GM12878 (cell line): ENCODE results near the gene POU2AF1. TPM values are rescaled to one million over a fixed set of nuclear protein-coding genes. Genes with fewer than 3 reads are reported as not detected.

Experiments used
- ATAC-seq: fragments of 200-7000 bp; cut with Tn5 transposase; 3 replicates; pipeline ENCODE4 v1.9.1; 2020; ENCODE audit warnings: mild to moderate bottlenecking, moderate library complexity
- BruUV-seq: library from RNA; stranded (reverse); fragments of 400-500 nt; replicated peaks from 2 replicates; lab custom pipeline; 2021; lab: Mats Ljungman, UMichigan
- CTCF ChIA-PET: fragments of 300-600 bp; sonication (Branson Sonifier 250); formaldehyde crosslinking; extraction: SDS; loops from one replicate; lab custom pipeline; 2021; ENCODE audit warnings: inconsistent platforms; lab: Yijun Ruan, JAX
- POLR2A ChIA-PET: fragments of 350-600 bp; formaldehyde crosslinking; extraction: SDS; loops from one replicate; lab custom pipeline; 2021; ENCODE audit warnings: inconsistent platforms; lab: Charles Lee
- RAD21 ChIA-PET: fragments of 300-600 bp; sonication (Branson Sonifier 250); formaldehyde crosslinking; loops from one replicate; lab custom pipeline; 2023; ENCODE audit warnings: antibody characterized with exemption; ENCODE audit not compliant: unreplicated experiment; lab: Charles Lee
- SMC1A ChIA-PET: fragments of 300-600 bp; sonication (Branson Sonifier 250); formaldehyde crosslinking; loops from one replicate; lab custom pipeline; 2023; ENCODE audit not compliant: unreplicated experiment, uncharacterized antibody; lab: Charles Lee
- DNase-seq: peaks from one replicate; pipeline ENCODE4 v3.0.0-alpha.2; 2011; ENCODE audit warnings: low read depth, low spot score
- FAIRE-seq: peaks from 3 replicates; lab custom pipeline; 2011; peaks lifted over from hg19 to GRCh38; lab: Jason Lieb, UNC
- H2AFZ ChIP-seq: 2 replicates; pipeline ENCODE4 v1.6.0; 2011; ENCODE audit warnings: low read depth, low read length, control low read depth; ENCODE audit not compliant: control insufficient read depth
- H3K27ac ChIP-seq: 2 replicates; pipeline ENCODE4 v1.5.1; 2011; ENCODE audit warnings: control low read depth; ENCODE audit not compliant: control insufficient read depth, insufficient read depth
- H3K27me3 ChIP-seq, 2 experiments: replicated peaks in 1 of 2; 2 replicates each; pipeline versions ENCODE4 v1.6.0 to v1.6.1; 2011; ENCODE audit warnings: low read length in 1 of 2; ENCODE audit not compliant: control insufficient read depth in 2 of 2, insufficient read depth in 2 of 2
- H3K36me3 ChIP-seq, 2 experiments: 2 replicates each; pipeline ENCODE4 v1.5.1; 2011; ENCODE audit warnings: low read length in 1 of 2; ENCODE audit not compliant: control insufficient read depth in 2 of 2, insufficient read depth in 2 of 2
- H3K4me1 ChIP-seq: 2 replicates; pipeline ENCODE4 v1.6.1; 2011; ENCODE audit warnings: mild to moderate bottlenecking, low read length, moderate library complexity, mixed read lengths; ENCODE audit not compliant: control insufficient read depth, insufficient read depth
- H3K4me2 ChIP-seq: 2 replicates; pipeline ENCODE4 v1.6.0; 2011; ENCODE audit warnings: control low read depth; ENCODE audit not compliant: control insufficient read depth, insufficient read depth
- H3K4me3 ChIP-seq: fragments of 200-600 bp; sonication (generic); 2 replicates; pipeline ENCODE4 v1.5.1; 2016
- H3K79me2 ChIP-seq: 2 replicates; pipeline ENCODE4 v1.6.0; 2011; ENCODE audit warnings: low read length; ENCODE audit not compliant: control insufficient read depth, insufficient read depth
- H3K9ac ChIP-seq: 2 replicates; pipeline ENCODE4 v1.8.0; 2011; ENCODE audit warnings: low read length, control low read depth, mixed read lengths; ENCODE audit not compliant: control insufficient read depth, insufficient read depth
- H3K9me3 ChIP-seq: replicated peaks from 3 replicates; pipeline ENCODE4 v1.5.1; 2011; ENCODE audit warnings: mild to moderate bottlenecking, low read length; ENCODE audit not compliant: control insufficient read depth, insufficient read depth
- H4K20me1 ChIP-seq: 2 replicates; pipeline ENCODE4 v1.6.0; 2011; ENCODE audit not compliant: control insufficient read depth, insufficient read depth
- KDM1A ChIP-seq: fragments of 200-600 bp; sonication (generic); IDR thresholded peaks from 2 replicates; pipeline ENCODE4 v1.6.1; 2016; ENCODE audit warnings: borderline replicate concordance
- NFYA ChIP-seq: IDR thresholded peaks from 2 replicates; pipeline ENCODE4 v1.6.1; 2011; ENCODE audit warnings: low read depth, mild to moderate bottlenecking, low read length, improper control_type of control experiment, borderline replicate concordance
- TBL1XR1 ChIP-seq: IDR thresholded peaks from 2 replicates; pipeline ENCODE4 v1.6.1; 2012; ENCODE audit warnings: low read depth, low read length, improper control_type of control experiment
- ZNF207 ChIP-seq: fragments of 450-650 bp; IDR thresholded peaks from 2 replicates; pipeline ENCODE4 v1.6.1; 2014; ENCODE audit warnings: antibody characterized with exemption, mild to moderate bottlenecking, borderline replicate concordance
- ZNF24 ChIP-seq: fragments of 450-650 bp; IDR thresholded peaks from 2 replicates; pipeline ENCODE4 v1.6.1; 2017; ENCODE audit warnings: antibody characterized with exemption, mild to moderate bottlenecking
- WGBS: methylation state at CpG from one replicate; pipeline ENCODE4 v1.1.6; 2016; ENCODE audit warnings: low lambda C conversion rate; ENCODE audit not compliant: insufficient replicate concordance, insufficient coverage; ENCODE audit errors: missing lambda C conversion rate; 5-methylcytosine and 5-hydroxymethylcytosine counted together
- in situ Hi-C: fragments of 300-500 bp; cut with MboI; formaldehyde crosslinking; loops from 9 replicates; pipeline ENCODE4 v1.14.3; 2018; ENCODE audit warnings: mixed read lengths
- intact Hi-C: fragments of 100-400 bp; cut with micrococcal nuclease; formaldehyde crosslinking; loops from one replicate; pipeline ENCODE4 v1.14.2; 2022; ENCODE audit not compliant: unreplicated experiment
- polyA plus RNA-seq, 11 experiments: library from polyadenylated mRNA; depleted of rRNA in 4 of 11; unstranded in 6 of 11; stranded (reverse) in 5 of 11; fragments of >200 nt; fragmentation: Nextera tagmentation in 4 of 11; fragmentation: Illumina TruSeq in 1 of 11; extraction: Ambion mirVana in 4 of 11; extraction: Trizol in 1 of 11; gene quantifications; 1 replicate in 1 of 11; 2 replicates in 10 of 11; pipeline versions ENCODE4 v1.2.1 to v1.2.3, GENCODE V29; 2011 to 2016; ENCODE audit warnings: inconsistent platforms in 2 of 11, missing spikeins in 2 of 11, low read depth in 1 of 11
- total RNA-seq, 4 experiments: library from RNA; depleted of rRNA in 3 of 4; stranded (reverse); fragments of >200 nt in 3 of 4; fragmentation: Illumina TruSeq in 1 of 4; extraction: Trizol in 1 of 4; gene quantifications; 2 replicates each; pipeline versions ENCODE4 v1.2.1 to v1.2.3, GENCODE V29; 2013 to 2021
- TF ChIP-seq, protein P1 (sequence below): fragments of 450-650 bp; IDR thresholded peaks from 2 replicates; pipeline ENCODE4 v1.6.1; 2017; ENCODE audit warnings: mild to moderate bottlenecking, moderate library complexity
- TF ChIP-seq, protein P2 (sequence below): fragments of 450-650 bp; IDR thresholded peaks from 2 replicates; pipeline ENCODE4 v1.6.1; 2017; ENCODE audit warnings: borderline replicate concordance
- TF ChIP-seq, protein P3 (sequence below): fragments of 450-650 bp; IDR thresholded peaks from 2 replicates; pipeline ENCODE4 v1.6.1; 2016; ENCODE audit warnings: mild to moderate bottlenecking, moderate library complexity, borderline replicate concordance
- TF ChIP-seq, protein P4 (sequence below): IDR thresholded peaks from 2 replicates; pipeline ENCODE4 v1.6.1; 2012; ENCODE audit warnings: low read length, inconsistent platforms

POU2AF1 gene
- total and polyA plus RNA-seq, 10 of the 15 experiments (the other 5 are each of a cell fraction or from before 2014, with no cell fraction given), result 13.1 to 169 (median 75.5) TPM

DNA sequence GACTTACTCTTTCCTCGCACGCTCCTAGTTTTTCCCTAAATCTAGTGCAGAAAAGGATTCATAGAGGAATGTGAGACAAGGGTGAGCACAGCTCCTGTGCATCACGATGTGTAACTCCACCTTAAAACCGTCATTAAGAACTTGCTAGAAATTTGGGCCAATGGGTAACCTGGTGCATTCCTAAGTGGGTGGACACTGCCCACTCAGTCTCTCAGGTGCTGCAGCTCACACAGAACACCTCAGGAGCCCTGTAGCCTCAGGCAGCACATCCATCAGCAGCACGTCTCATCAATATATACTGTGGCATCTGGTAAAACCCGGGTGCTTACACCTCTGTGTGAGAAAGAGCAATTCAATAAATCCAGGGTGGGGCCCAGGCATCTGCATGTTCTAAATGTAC lies 68.4 kb downstream of the POU2AF1 start (continued):
- TF ChIP-seq, protein P1, sequence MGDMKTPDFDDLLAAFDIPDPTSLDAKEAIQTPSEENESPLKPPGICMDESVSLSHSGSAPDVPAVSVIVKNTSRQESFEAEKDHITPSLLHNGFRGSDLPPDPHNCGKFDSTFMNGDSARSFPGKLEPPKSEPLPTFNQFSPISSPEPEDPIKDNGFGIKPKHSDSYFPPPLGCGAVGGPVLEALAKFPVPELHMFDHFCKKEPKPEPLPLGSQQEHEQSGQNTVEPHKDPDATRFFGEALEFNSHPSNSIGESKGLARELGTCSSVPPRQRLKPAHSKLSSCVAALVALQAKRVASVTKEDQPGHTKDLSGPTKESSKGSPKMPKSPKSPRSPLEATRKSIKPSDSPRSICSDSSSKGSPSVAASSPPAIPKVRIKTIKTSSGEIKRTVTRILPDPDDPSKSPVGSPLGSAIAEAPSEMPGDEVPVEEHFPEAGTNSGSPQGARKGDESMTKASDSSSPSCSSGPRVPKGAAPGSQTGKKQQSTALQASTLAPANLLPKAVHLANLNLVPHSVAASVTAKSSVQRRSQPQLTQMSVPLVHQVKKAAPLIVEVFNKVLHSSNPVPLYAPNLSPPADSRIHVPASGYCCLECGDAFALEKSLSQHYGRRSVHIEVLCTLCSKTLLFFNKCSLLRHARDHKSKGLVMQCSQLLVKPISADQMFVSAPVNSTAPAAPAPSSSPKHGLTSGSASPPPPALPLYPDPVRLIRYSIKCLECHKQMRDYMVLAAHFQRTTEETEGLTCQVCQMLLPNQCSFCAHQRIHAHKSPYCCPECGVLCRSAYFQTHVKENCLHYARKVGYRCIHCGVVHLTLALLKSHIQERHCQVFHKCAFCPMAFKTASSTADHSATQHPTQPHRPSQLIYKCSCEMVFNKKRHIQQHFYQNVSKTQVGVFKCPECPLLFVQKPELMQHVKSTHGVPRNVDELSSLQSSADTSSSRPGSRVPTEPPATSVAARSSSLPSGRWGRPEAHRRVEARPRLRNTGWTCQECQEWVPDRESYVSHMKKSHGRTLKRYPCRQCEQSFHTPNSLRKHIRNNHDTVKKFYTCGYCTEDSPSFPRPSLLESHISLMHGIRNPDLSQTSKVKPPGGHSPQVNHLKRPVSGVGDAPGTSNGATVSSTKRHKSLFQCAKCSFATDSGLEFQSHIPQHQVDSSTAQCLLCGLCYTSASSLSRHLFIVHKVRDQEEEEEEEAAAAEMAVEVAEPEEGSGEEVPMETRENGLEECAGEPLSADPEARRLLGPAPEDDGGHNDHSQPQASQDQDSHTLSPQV, result no peak
- TF ChIP-seq ZNF24 (no peak), NFYA (no peak), TBL1XR1 (no peak), ZNF207 (no peak)
- TF ChIP-seq, protein P2, sequence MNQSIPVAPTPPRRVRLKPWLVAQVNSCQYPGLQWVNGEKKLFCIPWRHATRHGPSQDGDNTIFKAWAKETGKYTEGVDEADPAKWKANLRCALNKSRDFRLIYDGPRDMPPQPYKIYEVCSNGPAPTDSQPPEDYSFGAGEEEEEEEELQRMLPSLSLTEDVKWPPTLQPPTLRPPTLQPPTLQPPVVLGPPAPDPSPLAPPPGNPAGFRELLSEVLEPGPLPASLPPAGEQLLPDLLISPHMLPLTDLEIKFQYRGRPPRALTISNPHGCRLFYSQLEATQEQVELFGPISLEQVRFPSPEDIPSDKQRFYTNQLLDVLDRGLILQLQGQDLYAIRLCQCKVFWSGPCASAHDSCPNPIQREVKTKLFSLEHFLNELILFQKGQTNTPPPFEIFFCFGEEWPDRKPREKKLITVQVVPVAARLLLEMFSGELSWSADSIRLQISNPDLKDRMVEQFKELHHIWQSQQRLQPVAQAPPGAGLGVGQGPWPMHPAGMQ, result no peak

DNA sequence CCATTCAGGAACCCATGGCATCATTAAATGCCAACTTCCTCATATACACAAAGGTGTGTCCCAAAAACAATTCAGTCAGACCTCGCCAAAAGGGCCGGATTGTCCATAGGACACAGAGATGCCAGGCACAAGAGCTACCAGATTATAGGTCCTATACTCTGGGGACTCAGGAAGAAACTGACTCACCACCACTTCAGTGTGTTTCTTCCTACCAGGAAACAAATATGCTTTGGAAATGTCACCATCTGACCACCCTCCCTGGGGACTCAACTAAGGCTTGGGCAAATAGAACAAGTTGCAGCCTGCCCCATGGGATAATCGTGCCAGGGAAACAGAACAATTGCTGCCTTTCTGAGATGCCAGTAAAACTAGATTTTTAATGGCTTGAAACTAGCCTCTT lies 69.0 kb downstream of the POU2AF1 start:
- ATAC-seq, result no peak
- FAIRE-seq, result no peak
- H3K4me2 ChIP-seq, result no peak overlapping the region
- BruUV-seq, result no TSS peak
- H2AFZ ChIP-seq, result no peak overlapping the region
- no peaks in the 10 kb centered on the region; a peak in 1 of 4 replicates for H3K27me3 ChIP-seq
- H3K4me3 ChIP-seq, result no peak overlapping the region
- H4K20me1 ChIP-seq, result no peaks in the 10 kb centered on the region
- no peaks in the 10 kb centered on the region for H3K79me2 ChIP-seq
- no peak overlapping the region for H3K9ac ChIP-seq
- no peak for DNase-seq
- no peak overlapping the region for H3K27ac ChIP-seq
- SMC1A ChIA-PET, result interaction anchor here (0.9 to 1.5 kb wide), 2 partner anchors 18 to 118 kb away, joined by 3 to 6 read pairs; no protein-coding TSS in a partner anchor
- no peaks in the 10 kb centered on the region for H3K4me1 ChIP-seq
- in situ Hi-C loops, result no loop called here
- 31% methylated on average over 3 of the region's 3 CpGs for WGBS
- RAD21 ChIA-PET, result interaction anchor here (1.2 kb wide), 1 partner anchor 32 kb away, joined by 3 read pairs; no protein-coding TSS in a partner anchor
- CTCF ChIA-PET, result interaction anchor here (1.0 to 1.4 kb wide), 3 partner anchors 113 to 136 kb away, joined by 3 to 4 read pairs (median 3); no protein-coding TSS in a partner anchor
- H3K36me3 ChIP-seq, result no peaks in the 10 kb centered on the region
- H3K9me3 ChIP-seq, result no peaks in the 10 kb centered on the region
- intact Hi-C loops, result no loop called here
- POLR2A ChIA-PET, result interaction anchor here (1.4 to 1.9 kb wide), 2 partner anchors 108 to 113 kb away, joined by 3 to 4 read pairs; no protein-coding TSS in a partner anchor
- TF ChIP-seq, protein P3, sequence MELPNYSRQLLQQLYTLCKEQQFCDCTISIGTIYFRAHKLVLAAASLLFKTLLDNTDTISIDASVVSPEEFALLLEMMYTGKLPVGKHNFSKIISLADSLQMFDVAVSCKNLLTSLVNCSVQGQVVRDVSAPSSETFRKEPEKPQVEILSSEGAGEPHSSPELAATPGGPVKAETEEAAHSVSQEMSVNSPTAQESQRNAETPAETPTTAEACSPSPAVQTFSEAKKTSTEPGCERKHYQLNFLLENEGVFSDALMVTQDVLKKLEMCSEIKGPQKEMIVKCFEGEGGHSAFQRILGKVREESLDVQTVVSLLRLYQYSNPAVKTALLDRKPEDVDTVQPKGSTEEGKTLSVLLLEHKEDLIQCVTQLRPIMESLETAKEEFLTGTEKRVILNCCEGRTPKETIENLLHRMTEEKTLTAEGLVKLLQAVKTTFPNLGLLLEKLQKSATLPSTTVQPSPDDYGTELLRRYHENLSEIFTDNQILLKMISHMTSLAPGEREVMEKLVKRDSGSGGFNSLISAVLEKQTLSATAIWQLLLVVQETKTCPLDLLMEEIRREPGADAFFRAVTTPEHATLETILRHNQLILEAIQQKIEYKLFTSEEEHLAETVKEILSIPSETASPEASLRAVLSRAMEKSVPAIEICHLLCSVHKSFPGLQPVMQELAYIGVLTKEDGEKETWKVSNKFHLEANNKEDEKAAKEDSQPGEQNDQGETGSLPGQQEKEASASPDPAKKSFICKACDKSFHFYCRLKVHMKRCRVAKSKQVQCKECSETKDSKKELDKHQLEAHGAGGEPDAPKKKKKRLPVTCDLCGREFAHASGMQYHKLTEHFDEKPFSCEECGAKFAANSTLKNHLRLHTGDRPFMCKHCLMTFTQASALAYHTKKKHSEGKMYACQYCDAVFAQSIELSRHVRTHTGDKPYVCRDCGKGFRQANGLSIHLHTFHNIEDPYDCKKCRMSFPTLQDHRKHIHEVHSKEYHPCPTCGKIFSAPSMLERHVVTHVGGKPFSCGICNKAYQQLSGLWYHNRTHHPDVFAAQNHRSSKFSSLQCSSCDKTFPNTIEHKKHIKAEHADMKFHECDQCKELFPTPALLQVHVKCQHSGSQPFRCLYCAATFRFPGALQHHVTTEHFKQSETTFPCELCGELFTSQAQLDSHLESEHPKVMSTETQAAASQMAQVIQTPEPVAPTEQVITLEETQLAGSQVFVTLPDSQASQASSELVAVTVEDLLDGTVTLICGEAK, result no peak
- TF ChIP-seq KDM1A, result no peak
- TF ChIP-seq, protein P4, sequence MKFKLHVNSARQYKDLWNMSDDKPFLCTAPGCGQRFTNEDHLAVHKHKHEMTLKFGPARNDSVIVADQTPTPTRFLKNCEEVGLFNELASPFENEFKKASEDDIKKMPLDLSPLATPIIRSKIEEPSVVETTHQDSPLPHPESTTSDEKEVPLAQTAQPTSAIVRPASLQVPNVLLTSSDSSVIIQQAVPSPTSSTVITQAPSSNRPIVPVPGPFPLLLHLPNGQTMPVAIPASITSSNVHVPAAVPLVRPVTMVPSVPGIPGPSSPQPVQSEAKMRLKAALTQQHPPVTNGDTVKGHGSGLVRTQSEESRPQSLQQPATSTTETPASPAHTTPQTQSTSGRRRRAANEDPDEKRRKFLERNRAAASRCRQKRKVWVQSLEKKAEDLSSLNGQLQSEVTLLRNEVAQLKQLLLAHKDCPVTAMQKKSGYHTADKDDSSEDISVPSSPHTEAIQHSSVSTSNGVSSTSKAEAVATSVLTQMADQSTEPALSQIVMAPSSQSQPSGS, result no peak
